ENCODE data around the gene ZNF432.

Gene ZNF432

GRCh38 chr19:52010674-52011073 is 38.0 kb downstream of the ZNF432 start:
- no peak for FAIRE-seq
- DNase-seq (ENCODE audit: low spot score): no peak

GRCh38 chr19:52007806-52008557 is 40.7 kb downstream of the ZNF432 start, which contains the start of gene ZNF615:
ZNF615 (minus strand) TSS chr19:52008211; CDS start chr19:52003711, 4,500 bp downstream.
- no peak for FAIRE-seq
- DNase-seq (ENCODE audit: low spot score): peak; percentile 50

DNA sequence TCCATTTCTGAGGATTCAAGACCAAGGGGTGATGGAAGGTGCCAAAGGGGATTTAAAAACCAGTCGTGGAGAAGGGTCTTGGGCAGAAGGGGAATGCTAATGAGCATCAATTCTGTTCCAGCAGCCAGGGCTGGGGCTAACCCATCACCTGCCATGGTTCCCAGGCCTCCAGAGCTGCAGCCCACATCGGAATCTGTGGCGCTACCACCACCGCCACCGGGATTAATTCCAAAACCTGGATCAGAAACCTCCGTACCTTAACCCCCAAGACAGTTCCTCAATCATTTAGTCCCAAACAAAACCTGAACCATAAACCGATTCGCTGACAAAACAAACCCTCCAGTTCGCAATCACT is 41.2 kb downstream of the ZNF432 start:
- FAIRE-seq (no peak), DNase-seq (ENCODE audit: low spot score) (no peak)

DNA sequence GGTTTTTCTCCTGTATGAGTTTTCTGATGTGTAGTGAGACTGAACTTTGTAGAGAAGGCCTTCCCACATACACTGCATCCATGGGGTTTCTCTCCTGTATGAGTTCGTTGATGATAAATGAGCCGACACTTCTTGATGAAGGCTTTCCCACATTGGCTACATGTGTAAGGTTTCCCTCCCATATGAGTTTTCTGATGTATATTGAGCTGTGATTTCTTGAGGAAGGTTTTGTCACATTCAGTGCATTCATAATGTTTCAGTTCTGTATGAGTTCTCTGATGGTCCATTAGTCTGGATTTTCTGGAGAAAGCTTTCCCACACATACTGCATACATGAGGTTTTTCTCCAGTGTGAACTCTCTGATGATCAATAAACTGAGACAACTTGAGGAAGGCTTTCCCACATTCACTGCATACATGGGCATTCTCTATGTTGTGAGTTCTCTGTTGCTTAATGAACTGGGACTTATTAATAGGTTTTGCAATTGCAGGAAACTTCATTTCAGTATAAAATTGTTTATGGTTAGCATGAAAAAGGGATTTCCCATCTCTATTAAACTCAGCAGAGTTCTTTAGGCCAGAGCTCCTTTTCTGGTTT is 54.5 kb downstream of the ZNF432 start:
- DNase-seq (ENCODE audit: low spot score) (no peak), FAIRE-seq (no peak)

DNA sequence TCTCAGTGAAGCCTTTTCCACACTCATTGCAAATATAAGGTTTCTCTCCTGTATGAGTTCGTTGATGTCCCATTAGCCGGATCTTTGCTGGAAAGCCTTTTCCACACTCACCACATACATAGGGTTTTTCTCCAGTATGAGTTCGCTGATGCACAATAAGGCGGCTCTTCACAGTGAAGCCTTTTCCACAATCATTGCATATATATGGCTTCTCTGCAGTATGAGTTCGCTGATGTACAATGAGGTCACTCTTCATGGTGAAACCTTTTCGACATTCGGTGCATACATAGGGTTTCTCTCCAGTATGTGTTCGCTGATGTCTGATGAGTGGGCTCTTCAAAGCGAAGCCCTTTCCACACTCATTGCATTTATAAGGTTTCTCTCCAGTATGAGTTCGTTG is 55.2 kb downstream of the ZNF432 start:
- no peak for FAIRE-seq
- no peak for DNase-seq (ENCODE audit: low spot score)

GRCh38 chr19:51986309-51987291 is 62.0 kb downstream of the ZNF432 start, which contains the start of gene ZNF350:
ZNF350 (minus strand) TSS chr19:51986840; CDS start chr19:51974360, 12,480 bp downstream.
- peak; percentile 83 for DNase-seq (ENCODE audit: low spot score)
- peak; percentile 81 for FAIRE-seq

DNA sequence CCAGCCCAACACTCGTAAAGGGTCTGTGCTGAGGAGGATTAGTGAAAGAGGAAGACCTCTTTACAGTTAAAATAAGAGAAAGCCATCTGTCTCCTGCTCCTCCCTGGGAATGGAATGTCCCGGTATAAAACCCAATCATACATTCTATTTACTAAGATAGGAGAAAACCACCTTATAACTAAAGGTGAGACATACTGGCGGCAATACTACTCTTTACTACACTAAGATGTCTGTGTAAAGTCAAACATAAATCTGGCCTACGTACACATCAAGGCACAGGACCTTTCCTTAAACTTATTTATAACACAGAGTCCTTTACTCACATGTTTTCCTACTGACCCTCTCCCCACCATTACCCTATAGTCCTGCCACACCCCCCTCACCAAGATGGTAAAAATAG is 65.3 kb downstream of the ZNF432 start:
- no peak for DNase-seq (ENCODE audit: low spot score)
- no peak for FAIRE-seq
